HG03095 (cell line): ENCODE data around the gene ACTR2.
A peak's percentile ranks its signal among the peaks of the same experiment; 100 is the strongest.
"Not testable (repeated sequence)": the region's sequence is repeated elsewhere in the genome, so short reads cannot be mapped to it uniquely, and the experiment has no call there.

Experiments
- ATAC-seq: cut with Tn5 transposase; IDR thresholded peaks from one replicate; pipeline ENCODE4 v1.9.1; 2021; ENCODE audit warnings: moderate library complexity; ENCODE audit not compliant: unreplicated experiment

ACTR2 gene

DNA sequence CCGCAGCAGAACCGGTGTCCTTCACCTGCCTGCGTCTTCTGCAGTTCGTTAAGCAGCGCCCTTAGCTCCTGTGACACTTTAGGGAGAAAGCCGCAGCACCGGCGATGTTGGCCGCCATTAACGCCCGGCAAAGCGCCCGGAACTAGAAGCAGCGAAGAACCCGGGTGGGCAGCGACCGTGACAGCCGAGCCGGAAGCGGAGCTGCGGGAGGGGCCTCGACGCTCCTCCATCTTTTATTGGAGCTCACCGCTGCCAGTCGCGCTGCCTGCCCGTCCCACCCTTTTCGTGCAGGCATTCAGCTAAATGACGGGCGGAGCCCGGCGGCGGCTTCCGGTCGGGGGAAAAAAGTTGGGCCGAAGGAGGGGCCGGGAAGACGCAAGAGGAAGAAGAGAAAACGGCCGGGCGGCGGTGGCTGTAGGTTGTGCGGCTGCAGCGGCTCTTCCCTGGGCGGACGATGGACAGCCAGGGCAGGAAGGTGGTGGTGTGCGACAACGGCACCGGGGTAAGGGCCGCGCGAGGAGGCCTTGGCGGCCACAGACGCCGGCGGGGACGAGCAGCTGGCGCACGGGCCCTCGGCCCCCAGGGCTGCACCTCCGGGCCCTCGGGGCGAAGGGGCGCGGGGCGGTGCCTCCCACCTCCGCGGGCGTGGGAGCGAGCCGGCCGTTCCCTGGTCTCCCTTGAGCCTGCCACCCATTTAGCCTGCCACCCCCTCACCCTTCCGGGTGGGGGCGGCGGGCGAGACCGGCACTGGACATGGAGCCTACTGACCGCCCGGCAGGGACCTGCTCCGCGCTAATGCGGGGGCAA is at the start of gene ACTR2:
Gene ACTR2, plus strand, starts transcription at position 376 of the 807 bp plus-strand sequence. Its CDS starts 79 bp downstream, at position 455.
- ATAC-seq, result peak; percentile 81

DNA sequence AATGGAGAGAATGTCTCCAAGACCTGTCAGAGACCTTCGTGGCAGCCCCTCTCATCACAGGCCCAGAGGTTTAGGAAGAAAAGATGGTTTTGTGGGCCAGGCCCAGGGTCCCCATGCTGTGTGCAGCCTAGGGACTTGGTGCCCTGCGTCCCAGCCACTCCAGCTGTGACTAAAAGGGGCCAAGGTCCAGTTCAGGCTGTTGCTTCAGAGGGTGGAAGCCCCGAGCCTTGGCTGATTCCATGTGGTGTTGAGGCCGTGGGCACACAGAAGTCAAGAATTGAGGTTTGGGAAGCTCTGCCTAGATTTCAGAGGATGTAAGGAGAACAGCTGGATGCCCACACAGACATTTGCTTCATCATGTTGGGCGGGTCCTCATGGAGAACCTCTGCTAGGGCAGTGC is 45.1 kb upstream of the ACTR2 start:
- ATAC-seq, result no peak

GRCh38 chr2:65183406-65183805 is 44.2 kb upstream of the ACTR2 start:
- not testable (repeated sequence) for ATAC-seq

DNA sequence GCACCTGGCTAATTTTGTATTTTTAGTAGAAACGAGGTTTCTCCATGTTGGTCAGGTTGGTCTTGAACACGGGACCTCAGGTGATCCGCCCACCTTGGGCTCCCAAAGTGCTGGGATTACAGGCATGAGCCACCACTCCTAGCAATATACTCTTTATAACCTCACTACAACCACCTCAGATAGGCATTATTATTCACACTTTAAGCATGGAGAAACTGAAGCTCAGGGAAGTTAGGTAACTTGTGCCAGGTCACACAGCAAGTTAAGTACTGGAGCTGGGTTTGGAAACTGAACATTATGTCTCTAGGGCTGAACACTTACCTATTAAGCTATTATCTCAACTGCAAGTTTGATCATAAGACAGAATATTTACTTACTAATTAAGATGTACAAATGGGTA is 42.6 kb upstream of the ACTR2 start:
- ATAC-seq, result no peak

- no peak for ATAC-seq
Observed at GRCh38 chr2:65186093-65186868, 41.4 kb upstream of the ACTR2 start.

DNA sequence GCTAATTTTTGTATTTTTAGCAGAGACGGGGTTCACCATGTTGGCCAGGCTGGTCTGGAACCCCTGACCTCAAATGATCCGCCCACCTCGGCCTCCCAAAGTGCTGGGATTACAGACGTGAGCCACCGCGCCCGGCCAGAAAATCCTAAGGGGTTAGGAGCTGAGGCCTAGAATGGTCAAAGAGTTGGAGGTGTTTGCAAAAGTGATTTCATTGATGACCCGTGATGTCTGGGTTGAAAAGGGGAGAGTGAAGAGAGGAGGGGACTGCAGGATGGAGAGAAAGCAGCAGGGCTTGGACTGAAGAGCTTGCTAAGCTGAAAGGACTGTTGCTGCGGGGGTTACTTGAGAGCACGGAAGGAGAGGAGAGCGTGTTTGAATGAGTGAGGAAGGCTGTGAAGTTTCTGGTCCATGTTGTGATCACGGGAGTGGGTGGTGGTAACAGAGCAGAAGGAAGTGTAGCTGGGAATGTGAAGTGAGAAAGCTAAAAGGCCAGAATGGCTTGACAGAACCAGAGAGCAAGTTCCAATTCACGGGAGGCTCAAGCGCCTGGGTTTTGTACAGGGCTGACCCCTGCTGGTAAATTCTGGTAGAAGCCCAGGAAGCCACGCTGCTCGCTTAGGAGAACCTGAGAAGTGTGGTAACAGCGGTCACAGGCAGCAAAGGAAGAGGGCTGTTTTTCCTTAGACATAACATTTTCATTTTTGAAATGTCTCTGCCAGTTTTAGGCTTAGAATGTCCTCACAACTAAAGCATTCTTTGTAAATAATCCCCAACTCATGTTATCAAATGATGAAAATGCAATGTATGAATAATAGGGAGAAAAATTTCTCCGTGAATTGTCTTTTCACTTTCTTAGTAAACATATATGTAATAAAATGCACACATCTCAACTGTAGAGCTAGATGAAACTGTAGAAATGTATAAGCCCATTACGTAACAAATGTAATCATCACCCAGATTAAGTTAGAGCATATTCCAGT is 40.5 kb upstream of the ACTR2 start:
- peak; percentile 82 for ATAC-seq

GRCh38 chr2:65193446-65193845 is 34.2 kb upstream of the ACTR2 start:
- no peak for ATAC-seq

DNA sequence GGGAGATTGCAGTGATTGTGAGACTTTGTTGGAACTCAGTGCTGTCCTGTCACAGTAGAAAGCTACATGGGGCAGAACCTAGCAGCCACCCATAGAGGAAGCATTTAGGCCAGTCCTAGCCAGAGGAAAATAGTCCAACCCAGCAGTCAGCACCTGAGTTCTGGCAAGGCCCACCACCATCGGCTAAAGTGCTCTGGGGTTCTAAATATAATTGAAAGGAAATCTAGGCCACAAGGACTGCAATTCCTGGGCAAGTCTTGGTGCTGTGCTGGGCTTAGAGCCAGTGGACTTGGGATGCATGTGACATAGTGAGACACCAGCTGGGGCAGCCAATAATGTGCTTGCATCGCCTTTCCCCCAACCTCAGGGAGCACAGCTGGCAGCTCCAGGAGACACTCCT is 28.9 kb upstream of the ACTR2 start:
- no peak for ATAC-seq

- ATAC-seq, result no peak
Observed at GRCh38 chr2:65199166-65199565, 28.5 kb upstream of the ACTR2 start.

DNA sequence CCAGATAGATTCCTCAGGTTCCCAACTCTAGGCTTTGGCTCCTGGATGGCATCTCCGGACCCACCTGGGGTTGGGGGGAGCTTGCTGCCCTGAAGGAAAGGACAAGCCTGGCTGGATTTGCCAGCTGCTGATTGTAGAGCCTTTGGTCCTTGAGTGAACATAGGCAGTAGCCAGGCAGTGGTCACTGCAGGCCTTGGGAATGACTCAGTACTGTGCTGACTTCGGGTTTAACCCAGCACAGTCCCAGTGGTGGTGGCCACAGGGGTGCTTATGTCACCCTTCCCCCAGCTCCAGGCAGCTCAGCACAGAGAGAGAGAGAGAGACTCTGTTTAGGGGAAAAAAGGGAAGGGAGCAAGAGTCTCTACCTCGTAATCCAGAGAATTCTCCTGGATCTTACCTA is 27.7 kb upstream of the ACTR2 start:
- ATAC-seq, result no peak

- no peak for ATAC-seq
Observed at GRCh38 chr2:65204461-65205210, 23.0 kb upstream of the ACTR2 start.

GRCh38 chr2:65212115-65212514 is 15.5 kb upstream of the ACTR2 start:
- ATAC-seq, result no peak

GRCh38 chr2:65212619-65213018 is 15.0 kb upstream of the ACTR2 start:
- no peak for ATAC-seq

DNA sequence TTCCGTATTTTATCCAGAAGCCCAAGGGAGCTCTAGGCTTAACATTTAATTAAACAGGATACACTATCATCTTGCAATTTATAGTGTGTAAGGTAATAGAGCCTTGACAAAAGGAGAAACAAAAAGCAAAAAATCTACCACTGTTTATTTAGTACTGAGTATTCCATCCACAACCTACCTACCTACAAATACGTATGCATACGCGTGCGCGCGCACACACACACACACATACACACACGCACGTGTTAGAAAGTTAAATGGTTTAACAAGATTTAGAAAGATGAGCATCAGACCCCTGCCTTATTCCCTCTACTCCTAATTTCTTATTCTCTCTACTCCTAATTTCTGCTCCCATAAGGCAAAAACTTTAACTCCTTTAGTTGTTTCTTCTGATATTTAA is 14.6 kb upstream of the ACTR2 start:
- no peak for ATAC-seq

GRCh38 chr2:65214361-65214760 is 13.3 kb upstream of the ACTR2 start:
- ATAC-seq, result no peak

- no peak for ATAC-seq
Observed at GRCh38 chr2:65214843-65215242, 12.8 kb upstream of the ACTR2 start.

DNA sequence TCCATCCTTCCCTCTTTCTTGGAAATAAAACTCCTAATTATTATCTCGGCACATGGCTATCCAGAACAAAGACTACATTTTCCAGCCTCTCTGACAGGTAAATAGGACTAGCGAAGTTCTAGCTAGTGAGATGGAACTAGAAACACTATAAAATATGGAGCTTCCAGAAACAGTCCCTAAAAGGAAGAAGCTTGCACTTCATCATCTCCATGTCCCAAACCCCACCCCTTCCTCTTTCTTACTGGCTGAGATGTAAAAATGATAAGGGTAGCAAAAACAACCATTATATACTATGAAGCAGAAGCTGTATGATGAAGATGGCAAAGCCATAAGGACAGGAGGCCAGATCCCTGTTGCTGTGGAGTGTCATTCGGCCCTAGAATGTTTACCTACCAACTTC is 11.7 kb upstream of the ACTR2 start:
- no peak for ATAC-seq

DNA sequence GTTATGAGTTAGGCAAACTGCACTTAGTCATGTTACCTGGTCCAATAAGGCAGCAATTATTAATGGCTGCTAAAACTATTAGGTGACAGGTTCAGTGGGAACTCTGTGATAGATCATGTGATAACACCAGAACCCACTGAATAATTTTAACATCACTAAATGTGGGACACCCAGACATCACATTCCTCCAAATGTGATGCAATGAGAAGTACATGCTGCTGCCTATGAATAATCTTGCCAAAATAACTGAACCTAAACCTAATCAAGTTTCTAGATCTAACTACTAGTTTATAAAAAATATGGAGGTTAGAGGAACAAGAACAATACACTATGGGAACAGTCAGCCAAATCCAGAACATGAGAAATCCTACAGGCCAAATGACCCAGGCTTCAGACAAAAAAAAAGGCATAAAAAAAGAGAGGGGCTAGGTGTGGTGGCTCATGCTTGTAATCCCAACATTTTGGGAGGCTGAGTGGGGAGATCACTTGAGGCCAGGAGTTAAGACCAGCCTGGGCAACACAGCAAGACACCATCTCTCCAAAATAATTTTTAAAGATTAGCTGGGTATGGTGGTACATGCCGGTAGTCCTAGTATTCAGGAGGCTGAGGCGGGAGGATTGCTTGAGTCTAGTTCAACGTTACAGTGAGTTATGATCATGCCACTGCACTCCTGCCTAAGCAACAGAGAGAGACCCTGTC is 7.0 kb upstream of the ACTR2 start:
- no peak for ATAC-seq

DNA sequence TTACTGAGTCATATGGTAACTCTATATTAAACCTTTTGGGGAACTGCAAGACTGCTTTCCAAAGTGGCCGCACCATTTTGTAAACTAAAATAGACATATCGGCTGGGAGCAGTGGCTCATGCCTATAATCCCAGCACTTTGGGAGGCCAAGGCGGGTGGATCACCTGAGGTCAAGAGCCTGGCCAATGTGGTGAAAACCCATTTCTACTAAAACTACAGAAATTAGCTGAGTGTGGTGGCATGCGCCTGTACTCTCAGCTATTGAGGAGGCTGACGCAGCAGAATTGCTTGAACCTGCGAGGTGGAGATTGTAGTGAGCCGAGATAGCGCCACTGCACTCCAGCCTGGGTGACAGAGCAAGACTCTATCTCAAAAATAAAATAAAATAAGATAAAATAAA is 6.4 kb upstream of the ACTR2 start:
- not testable (repeated sequence) for ATAC-seq

DNA sequence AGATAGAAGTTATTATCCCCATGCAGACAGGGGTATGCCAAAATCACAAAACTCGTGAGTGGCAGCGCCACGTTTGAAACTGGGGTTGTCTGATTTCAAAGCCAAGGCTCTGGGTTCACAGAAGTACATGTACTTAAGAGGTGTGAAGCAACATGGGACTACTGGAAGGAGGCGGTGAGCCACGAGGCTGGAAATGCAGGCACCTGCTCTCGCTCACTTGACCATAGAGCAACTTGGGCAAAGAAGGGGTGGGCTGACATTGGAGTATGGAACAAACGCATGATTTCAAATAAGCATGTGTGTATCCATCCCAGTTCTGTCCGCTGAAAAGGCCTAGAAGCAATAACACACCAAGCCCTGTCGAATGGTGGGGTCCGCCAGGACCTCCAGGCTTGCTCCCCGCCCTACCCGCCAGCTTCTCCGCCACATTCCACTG is 593 bp upstream of the ACTR2 start:
- peak; percentile 17 for ATAC-seq
